Caco-2 (cell line): ENCODE results near the gene DYRK1A. TPM values are rescaled to one million over a fixed set of nuclear protein-coding genes. Genes with fewer than 3 reads are reported as not detected.

Source experiments
- BruUV-seq: library from RNA; stranded (reverse); fragments of 400-500 nt; replicated peaks from 2 replicates; lab custom pipeline; 2021; lab: Mats Ljungman, UMichigan
- CTCF ChIA-PET: fragments of 300-600 bp; sonication (Branson Sonifier 250); formaldehyde crosslinking; loops from one replicate; lab custom pipeline; 2022; ENCODE audit warnings: antibody characterized with exemption; lab: Charles Lee
- POLR2A ChIA-PET: fragments of 300-600 bp; sonication (Branson Sonifier 250); formaldehyde crosslinking; loops from one replicate; lab custom pipeline; 2022; ENCODE audit warnings: antibody characterized with exemption; lab: Charles Lee
- DNase-seq, 2 experiments: peaks; one replicate each; pipeline versions ENCODE4 v3.0.0 to v3.0.0-alpha.2; 2020 to 2022
- H3K27me3 ChIP-seq: replicated peaks from 2 replicates; pipeline ENCODE4 v1.6.0; 2011; ENCODE audit warnings: low read length; ENCODE audit not compliant: control insufficient read depth, insufficient read depth
- H3K36me3 ChIP-seq: 2 replicates; pipeline ENCODE4 v1.5.1; 2011; ENCODE audit warnings: low read length; ENCODE audit not compliant: control insufficient read depth, insufficient read depth
- H3K4me1 ChIP-seq: fragments of 250-450 bp; sonication (Bioruptor Pico); 2 replicates; pipeline ENCODE4 v1.5.1; 2020; ENCODE audit warnings: mild to moderate bottlenecking
- H3K4me3 ChIP-seq: 2 replicates; pipeline ENCODE4 v1.5.1; 2011; ENCODE audit warnings: low read depth, mild to moderate bottlenecking, control low read depth, low read length
- H3K9me3 ChIP-seq: fragments of 250-450 bp; sonication (Bioruptor Pico); 2 replicates; pipeline ENCODE4 v1.5.1; 2020; ENCODE audit warnings: mild to moderate bottlenecking, moderate library complexity
- H3K27ac Mint-ChIP-seq: one replicate; pipeline ENCODE4 v1.8.0; 2022; ENCODE audit warnings: mixed read lengths; ENCODE audit not compliant: unreplicated experiment
- H3K27me3 Mint-ChIP-seq: one replicate; pipeline ENCODE4 v1.8.0; 2022; ENCODE audit warnings: mixed read lengths; ENCODE audit not compliant: insufficient read depth, unreplicated experiment
- H3K36me3 Mint-ChIP-seq: one replicate; pipeline ENCODE4 v1.8.0; 2022; ENCODE audit warnings: mild to moderate bottlenecking, mixed read lengths; ENCODE audit not compliant: insufficient read depth, unreplicated experiment
- H3K4me1 Mint-ChIP-seq: one replicate; pipeline ENCODE4 v1.8.0; 2022; ENCODE audit warnings: low read depth, mixed read lengths; ENCODE audit not compliant: unreplicated experiment
- H3K4me3 Mint-ChIP-seq: one replicate; pipeline ENCODE4 v1.8.0; 2022; ENCODE audit warnings: mild to moderate bottlenecking, moderate library complexity, mixed read lengths; ENCODE audit not compliant: unreplicated experiment
- H3K9me3 Mint-ChIP-seq: one replicate; pipeline ENCODE4 v1.8.0; 2022; ENCODE audit warnings: mixed read lengths; ENCODE audit not compliant: unreplicated experiment
- CTCF ChIP-seq, 2 experiments: fragments of 200-600 bp in 1 of 2; IDR thresholded peaks; 1 replicate in 1 of 2; 2 replicates in 1 of 2; pipeline versions ENCODE4 v1.5.1 to v1.8.0; 2011 to 2022; ENCODE audit warnings: antibody characterized with exemption in 1 of 2, control low read depth in 1 of 2, inconsistent platforms in 1 of 2, low read depth in 1 of 2, low read length in 1 of 2, mild to moderate bottlenecking in 1 of 2, moderate library complexity in 1 of 2; ENCODE audit not compliant: insufficient read depth in 1 of 2, severe bottlenecking in 1 of 2, unreplicated experiment in 1 of 2
- intact Hi-C: fragments of 100-400 bp; cut with micrococcal nuclease; formaldehyde crosslinking; loops from one replicate; pipeline ENCODE4 v1.10.0; 2022; ENCODE audit not compliant: unreplicated experiment
- total RNA-seq: library from RNA; stranded (reverse); gene quantifications from 2 replicates; pipeline ENCODE4 v1.2.3, GENCODE V29; 2022

Gene DYRK1A
- total RNA-seq, 1 experiment from 2014 or later = 50.9 TPM

- no peak for TF ChIP-seq CTCF (IDR thresholded peaks at IDR 0.05; ENCODE audit: insufficient read depth in 1 of 2, low read depth in 1 of 2, low read length in 1 of 2, severe bottlenecking in 1 of 2, unreplicated experiment in 1 of 2)
- no TSS peak for BruUV-seq
- intact Hi-C loops = no loop called here
- no peaks in the 10 kb centered on the region for H3K27me3 Mint-ChIP-seq
- DNase-seq = no peak
- H3K36me3 ChIP-seq = no peaks in the 10 kb centered on the region
- H3K4me3 ChIP-seq = no peak overlapping the region
- no peaks in the 10 kb centered on the region for H3K36me3 Mint-ChIP-seq
- no peak overlapping the region for H3K27ac Mint-ChIP-seq
- H3K9me3 Mint-ChIP-seq = no peaks in the 10 kb centered on the region
- no peaks in the 10 kb centered on the region for H3K9me3 ChIP-seq
- H3K4me1 Mint-ChIP-seq = peaks cover 11% of the 10 kb centered on the region
- CTCF ChIA-PET = interaction anchor here (1.0 kb wide), 1 partner anchor 12 kb away, joined by 4 read pairs; no protein-coding TSS in a partner anchor
- POLR2A ChIA-PET = interaction anchor here (2.8 kb wide), 1 partner anchor 12 kb away, joined by 11 read pairs; no protein-coding TSS in a partner anchor
- H3K4me3 Mint-ChIP-seq = no peak overlapping the region
- H3K4me1 ChIP-seq = peaks cover 36% of the 10 kb centered on the region
- no peaks in the 10 kb centered on the region for H3K27me3 ChIP-seq
Measured at GRCh38 chr21:37551993-37552355, 185.4 kb downstream of the DYRK1A start.

- intact Hi-C loops = no loop called here
- H3K9me3 Mint-ChIP-seq = no peaks in the 10 kb centered on the region
- H3K4me3 Mint-ChIP-seq = no peak overlapping the region
- no TSS peak for BruUV-seq
- Histone ChIP-seq H3K4me3 (no peak overlapping the region), H3K27me3 (no peaks in the 10 kb centered on the region), H3K4me1 (peaks cover 36% of the 10 kb centered on the region), H3K9me3 (no peaks in the 10 kb centered on the region), H3K36me3 (no peaks in the 10 kb centered on the region)
- ChIA-PET POLR2A (interaction anchor here (2.8 kb wide), 1 partner anchor 11 kb away, joined by 11 read pairs; no protein-coding TSS in a partner anchor), CTCF (no interaction called here)
- no peaks in the 10 kb centered on the region for H3K36me3 Mint-ChIP-seq
- TF ChIP-seq CTCF (IDR thresholded peaks at IDR 0.05; ENCODE audit: insufficient read depth in 1 of 2, low read depth in 1 of 2, low read length in 1 of 2, severe bottlenecking in 1 of 2, unreplicated experiment in 1 of 2) = no peak
- H3K27ac Mint-ChIP-seq = no peak overlapping the region
- H3K27me3 Mint-ChIP-seq = no peaks in the 10 kb centered on the region
- peaks cover 11% of the 10 kb centered on the region for H3K4me1 Mint-ChIP-seq
- no peak for DNase-seq
Measured at GRCh38 chr21:37552496-37553029, 186.0 kb downstream of the DYRK1A start.

GRCh38 chr21:37553078-37553481, 186.5 kb downstream of the DYRK1A start:
- no peaks in the 10 kb centered on the region for H3K9me3 Mint-ChIP-seq
- POLR2A ChIA-PET = interaction anchor here (2.8 kb wide), 1 partner anchor 11 kb away, joined by 11 read pairs; no protein-coding TSS in a partner anchor
- H3K27me3 Mint-ChIP-seq = no peaks in the 10 kb centered on the region
- Histone ChIP-seq H3K9me3 (no peaks in the 10 kb centered on the region), H3K36me3 (no peaks in the 10 kb centered on the region), H3K4me3 (no peak overlapping the region), H3K4me1 (peaks cover 36% of the 10 kb centered on the region), H3K27me3 (no peaks in the 10 kb centered on the region)
- BruUV-seq = no TSS peak
- H3K4me3 Mint-ChIP-seq = no peak overlapping the region
- intact Hi-C loops = no loop called here
- CTCF ChIA-PET = no interaction called here
- DNase-seq = no peak
- peaks cover 11% of the 10 kb centered on the region for H3K4me1 Mint-ChIP-seq
- no peaks in the 10 kb centered on the region for H3K36me3 Mint-ChIP-seq
- H3K27ac Mint-ChIP-seq = no peak overlapping the region
- no peak for TF ChIP-seq CTCF (IDR thresholded peaks at IDR 0.05; ENCODE audit: insufficient read depth in 1 of 2, low read depth in 1 of 2, low read length in 1 of 2, severe bottlenecking in 1 of 2, unreplicated experiment in 1 of 2)
